C4-2B (cell line): ENCODE measurements around the gene C19orf85.

Experiments used
- H3K27ac ChIP-seq: fragments of 450-650 bp; 2 replicates; pipeline ENCODE4 v1.5.1; 2017
- CTCF ChIP-seq: fragments of 450-650 bp; conservative IDR thresholded peaks from 2 replicates; pipeline ENCODE4 v1.5.1; 2017; ENCODE audit warnings: mild to moderate bottlenecking
- ZFX ChIP-seq: fragments of 450-650 bp; IDR thresholded peaks from 2 replicates; pipeline ENCODE4 v1.6.1; 2017

C19orf85 gene

GRCh38 chr19:55479045-55479444, 14.5 kb upstream of the C19orf85 start:
- no peak overlapping the region for H3K27ac ChIP-seq
- TF ChIP-seq ZFX (no peak), CTCF (no peak)

GRCh38 chr19:55478364-55478763, 13.8 kb upstream of the C19orf85 start:
- no peak overlapping the region for H3K27ac ChIP-seq
- TF ChIP-seq ZFX (no peak), CTCF (no peak)

- no peak for TF ChIP-seq CTCF
- no peak for TF ChIP-seq ZFX
- peak overlapping the region; percentile 90; the same call in 1 of the 2 replicates for H3K27ac ChIP-seq
These were observed 13.4 kb upstream of the C19orf85 start for GRCh38 chr19:55477905-55478304.

- peak within 1 kb of the TSS; percentile 90 for H3K27ac ChIP-seq
These were observed 11.7 kb upstream of the C19orf85 start, which contains the start of gene ZNF628 for GRCh38 chr19:55476100-55476775. TSS of gene ZNF628 (plus strand) at chr19:55476617. CDS start at chr19:55479911, 3,294 bp downstream.

GRCh38 chr19:55474269-55475265, 10.0 kb upstream of the C19orf85 start:
- no peak for TF ChIP-seq CTCF
- no peak for TF ChIP-seq ZFX
- peak overlapping the region; percentile 90 for H3K27ac ChIP-seq

More at GRCh38 chr19:55476100-55476775, 11.7 kb upstream of the C19orf85 start, which contains the start of gene ZNF628:
- TF ChIP-seq ZFX (peak; percentile 85; the same call in 1 of the 2 replicates), CTCF (no peak)

GRCh38 chr19:55473225-55474012, 8.9 kb upstream of the C19orf85 start:
- H3K27ac ChIP-seq = no peak overlapping the region; the same call in 1 of the 2 replicates
- TF ChIP-seq ZFX (no peak), CTCF (no peak)
